ENCODE results near the gene BDKRB2. TPM values are rescaled to one million over a fixed set of nuclear protein-coding genes. Genes with fewer than 3 reads are reported as not detected.

Gene BDKRB2
- total and polyA plus RNA-seq, 2 of the 4 experiments (the other 2 are of a cell fraction) = 60.9 to 73.1 TPM

- H2AK9ac ChIP-seq (replicated peaks; ENCODE audit: low read depth, low read length, poor library complexity) = no peak overlapping the region
- H3K14ac ChIP-seq (replicated peaks; ENCODE audit: low read depth, low read length) = peak overlapping the region; percentile 65
- H3K27me3 ChIP-seq (ENCODE audit: control insufficient read depth, insufficient read depth, low read length) = no peaks in the 10 kb centered on the region
- H2AFZ ChIP-seq (replicated peaks; ENCODE audit: low read length, poor library complexity) = no peak overlapping the region
- H3K9me1 ChIP-seq (ENCODE audit: insufficient read depth, low read length) = peaks cover 25% of the 10 kb centered on the region
- H4K20me1 ChIP-seq (ENCODE audit: insufficient read depth, low read length) = no peaks in the 10 kb centered on the region
- H2BK15ac ChIP-seq (ENCODE audit: low read depth, low read length) = peak overlapping the region; percentile 35; the same call in 2 of the 3 replicates
- no peak overlapping the region for H3K4me2 ChIP-seq (ENCODE audit: low read depth, low read length)
- H2BK120ac ChIP-seq (ENCODE audit: low read depth, low read length) = peak overlapping the region; percentile 81
- POLR2A ChIA-PET (ENCODE audit: unreplicated experiment) = no interaction called here
- intact Hi-C loops (cut with micrococcal nuclease) (no loop called here), dilution Hi-C loops (cut with HindIII; ENCODE audit: low sequenced_read_pairs, unreplicated experiment) (no loop called here), in situ Hi-C loops (cut with MboI; ENCODE audit: low sequenced_read_pairs) (no loop called here)
- no peak overlapping the region for H3K23ac ChIP-seq (ENCODE audit: low read depth, low read length)
- H4K8ac ChIP-seq (ENCODE audit: low read depth in 2 of 2, low read length in 2 of 2) = peak overlapping the region; percentile 74 to 76; a peak in 2 of 4 replicates
- peak overlapping the region; percentile 9 for H2BK5ac ChIP-seq (ENCODE audit: low read depth, low read length, poor library complexity, severe bottlenecking)
- H4K5ac ChIP-seq (ENCODE audit: low read depth, low read length) = peak overlapping the region; percentile 83
- no peaks in the 10 kb centered on the region; a peak in 1 of 4 replicates for H3K79me1 ChIP-seq (ENCODE audit: low read depth in 1 of 2, low read length in 2 of 2)
- no peak for ATAC-seq (ENCODE audit: low read depth)
- H3K9ac ChIP-seq (ENCODE audit: low read depth, low read length) = no peak overlapping the region
- H3K9me3 ChIP-seq (ENCODE audit: control insufficient read depth, insufficient read depth, low read length) = no peaks in the 10 kb centered on the region
- peak overlapping the region; percentile 94 for H3K18ac ChIP-seq (ENCODE audit: low read depth, low read length)
- no peak for TF ChIP-seq RAD21 (IDR thresholded peaks at IDR 0.05; ENCODE audit: low read length)
- TF ChIP-seq USF2 (IDR thresholded peaks at IDR 0.05; ENCODE audit: low read depth, low read length) = no peak
- no CpG with 5 or more reads among the region's 2 CpGs for WGBS, 2 experiments (ENCODE audit: extremely low coverage in 2 of 2, insufficient read length in 1 of 2)
- peak overlapping the region; percentile 82 for H3K4ac ChIP-seq (ENCODE audit: low read depth, low read length)
- peak overlapping the region; percentile 83 for H2BK20ac ChIP-seq (ENCODE audit: low read depth, low read length)
- no peak for DNase-seq
- no peaks in the 10 kb centered on the region for H3K36me3 ChIP-seq (ENCODE audit: control insufficient read depth, insufficient read depth, low read length)
- peaks cover 37% of the 10 kb centered on the region for H3K4me1 ChIP-seq (ENCODE audit: control insufficient read depth, insufficient read depth, low read length)
- CTCF ChIA-PET = no interaction called here
- no peak overlapping the region for H3K56ac ChIP-seq (ENCODE audit: extremely low read depth, insufficient read depth, low read length)
- no peak overlapping the region for H3K4me3 ChIP-seq (ENCODE audit: insufficient read depth, low read depth, low read length)
- H3K27ac ChIP-seq (ENCODE audit: insufficient read depth, low read length) = peak overlapping the region; percentile 23; the same call in 1 of the 2 replicates
- peak overlapping the region; percentile 86 for H4K91ac ChIP-seq (ENCODE audit: insufficient read depth, low read depth, low read length)
- peak overlapping the region; percentile 76 for H2AK5ac ChIP-seq (ENCODE audit: low read depth, low read length)
- BruUV-seq (replicated peaks) = no TSS peak
Observed at GRCh38 chr14:96161636-96162035, 43.0 kb upstream of the BDKRB2 start.

Data from IMR-90 (cell line).